Measurements from ENCODE around the gene FHIT. TPM values are rescaled to one million over a fixed set of nuclear protein-coding genes. Genes with fewer than 3 reads are reported as not detected.
"Not testable (repeated sequence)": the region's sequence is repeated elsewhere in the genome, so short reads cannot be mapped to it uniquely, and the experiment has no call there.

FHIT gene
- total RNA-seq, 2 experiments from 2014 or later, result 6.5 to 9.0 TPM

DNA sequence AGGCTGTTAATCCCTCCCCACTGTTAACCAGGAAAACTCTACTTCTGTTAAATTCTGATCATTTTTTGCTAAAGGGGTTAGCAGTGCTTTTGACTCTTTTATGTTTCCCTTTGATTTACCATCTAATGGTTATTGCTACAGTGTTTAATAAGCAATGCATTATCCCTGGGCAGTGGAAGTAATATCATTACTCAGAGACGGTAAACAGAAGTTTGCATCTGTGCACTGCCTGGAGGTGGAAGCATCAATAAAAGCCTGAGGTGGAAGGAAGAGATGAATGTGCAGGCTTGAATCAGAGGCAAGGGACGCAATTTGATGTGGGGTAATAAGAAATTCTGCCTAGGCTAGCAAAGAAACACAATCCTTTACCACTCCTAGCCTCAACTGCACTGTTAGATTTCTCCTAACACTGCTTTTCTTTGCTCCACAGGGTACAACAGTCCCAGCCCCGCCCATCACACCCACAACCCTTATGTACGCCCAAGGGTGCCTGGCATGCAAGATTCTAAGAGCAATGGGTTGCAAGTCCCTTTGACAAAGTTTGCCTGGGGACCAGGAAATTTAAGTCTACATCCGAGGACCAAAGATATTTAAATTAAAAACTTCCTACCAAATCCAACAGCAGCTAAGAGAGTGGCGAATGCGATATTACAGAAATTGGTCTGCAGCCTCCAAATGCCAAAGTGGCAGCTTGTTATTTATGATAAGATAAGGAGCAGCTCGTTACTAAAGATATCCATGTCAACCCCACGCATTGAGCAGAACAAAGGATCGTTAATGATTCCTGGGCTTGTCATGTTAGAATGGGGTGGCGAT lies 261.4 kb downstream of the FHIT start:
- ATAC-seq, result no peak

DNA sequence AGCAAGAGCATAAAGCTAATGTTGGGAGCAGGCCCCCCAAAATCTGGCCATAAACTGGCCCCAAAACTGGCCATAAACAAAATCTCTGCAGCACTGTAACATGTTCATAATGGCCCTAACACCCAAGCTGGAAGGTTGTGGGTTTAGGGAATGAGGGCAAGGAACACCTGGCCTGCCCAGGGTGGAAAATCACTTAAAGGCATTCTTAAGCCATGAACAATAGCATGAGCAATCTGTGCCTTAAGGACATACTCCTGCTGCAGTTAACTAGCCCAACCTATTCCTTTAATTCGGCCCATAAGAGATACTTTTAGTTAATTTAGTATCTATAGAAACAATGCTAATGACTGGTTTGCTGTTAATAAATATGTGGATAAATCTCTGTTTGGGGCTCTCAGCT lies 264.1 kb downstream of the FHIT start:
- CTCF ChIA-PET; H3K27ac Mint-ChIP-seq; ATAC-seq; H3K4me1 Mint-ChIP-seq; H3K27me3 Mint-ChIP-seq; H3K4me3 Mint-ChIP-seq; H3K9me3 Mint-ChIP-seq (ENCODE audit: low read depth); DNase-seq; H3K36me3 Mint-ChIP-seq: not testable (repeated sequence)

More for the DNA sequence above, 261.4 kb downstream of the FHIT start:
- Mint-ChIP-seq H3K4me1 (no peaks in the 10 kb centered on the region), H3K36me3 (no peaks in the 10 kb centered on the region), H3K4me3 (no peak overlapping the region), H3K9me3 (ENCODE audit: low read depth) (peaks cover 8% of the 10 kb centered on the region), H3K27ac (no peak overlapping the region), H3K27me3 (no peaks in the 10 kb centered on the region)
- CTCF ChIA-PET, result no interaction called here
- DNase-seq, result no peak

DNA sequence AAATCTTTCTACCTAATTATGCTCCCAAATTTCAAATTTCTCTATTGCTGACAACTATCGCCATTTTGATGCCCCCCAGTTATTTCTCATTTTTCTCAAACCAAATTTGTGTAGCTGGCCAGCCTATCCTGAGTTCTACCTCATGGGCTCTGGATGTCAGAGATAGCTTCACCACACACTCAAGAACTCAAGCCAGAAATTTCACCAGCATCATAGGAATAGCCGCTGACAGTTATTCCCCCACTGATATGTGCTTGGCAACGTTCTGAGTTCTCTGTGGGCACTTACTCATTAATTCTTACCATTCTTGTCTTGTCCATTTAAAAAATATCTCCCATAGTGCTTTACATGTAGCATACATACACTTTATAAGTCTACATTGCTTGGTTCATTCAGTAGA lies 264.7 kb downstream of the FHIT start:
- Mint-ChIP-seq H3K27me3 (no peaks in the 10 kb centered on the region), H3K4me1 (no peaks in the 10 kb centered on the region), H3K4me3 (no peak overlapping the region), H3K27ac (no peak overlapping the region), H3K36me3 (no peaks in the 10 kb centered on the region), H3K9me3 (ENCODE audit: low read depth) (peaks cover 6% of the 10 kb centered on the region)
- DNase-seq (no peak), ATAC-seq (no peak)
- CTCF ChIA-PET, result no interaction called here

DNA sequence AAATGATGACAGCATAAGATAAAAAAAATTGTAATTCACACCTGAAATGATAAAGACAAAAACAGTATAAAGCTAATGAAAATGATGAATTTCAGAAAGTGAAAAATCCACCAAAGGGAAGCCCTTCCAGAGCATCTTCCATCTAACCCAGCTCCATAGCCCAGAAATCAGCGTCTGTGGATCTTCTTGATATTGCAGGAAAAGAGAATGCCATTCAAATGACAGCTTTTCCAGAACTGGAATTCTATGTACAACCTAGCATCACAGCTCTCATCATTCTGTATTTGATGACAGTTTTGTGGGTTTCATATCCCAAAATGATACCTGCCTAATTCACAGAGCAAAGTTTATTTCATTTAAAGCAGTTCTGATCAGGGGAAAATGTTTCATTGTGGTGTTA lies 267.3 kb downstream of the FHIT start:
- DNase-seq (no peak), ATAC-seq (no peak)
- no peaks in the 10 kb centered on the region for H3K36me3 Mint-ChIP-seq
- no peak overlapping the region for H3K4me3 Mint-ChIP-seq
- H3K27me3 Mint-ChIP-seq, result no peaks in the 10 kb centered on the region
- CTCF ChIA-PET, result no interaction called here
- no peak overlapping the region for H3K27ac Mint-ChIP-seq
- peaks cover 4% of the 10 kb centered on the region for H3K4me1 Mint-ChIP-seq
- H3K9me3 Mint-ChIP-seq (ENCODE audit: low read depth), result peaks cover 6% of the 10 kb centered on the region

DNA sequence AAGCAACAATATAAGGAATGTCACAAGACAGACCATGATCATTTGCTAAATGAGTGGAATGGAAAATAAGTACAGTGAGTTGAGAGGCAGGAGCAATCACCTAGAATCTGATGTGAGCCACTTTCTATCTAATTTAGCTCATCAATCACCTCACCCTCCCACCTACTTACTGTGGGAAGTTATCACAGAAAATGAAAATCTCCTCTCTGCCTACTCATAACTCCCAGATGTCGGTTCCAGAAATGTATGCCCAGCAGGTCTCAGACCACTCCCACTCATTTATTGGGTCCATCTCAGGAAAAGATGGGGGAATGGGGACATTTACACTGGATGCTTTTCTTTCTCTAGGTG lies 270.9 kb downstream of the FHIT start:
- H3K4me1 Mint-ChIP-seq, result peaks cover 4% of the 10 kb centered on the region
- no peak for ATAC-seq
- CTCF ChIA-PET, result no interaction called here
- peaks cover 4% of the 10 kb centered on the region for H3K9me3 Mint-ChIP-seq (ENCODE audit: low read depth)
- DNase-seq, result no peak
- no peak overlapping the region for H3K4me3 Mint-ChIP-seq
- H3K27ac Mint-ChIP-seq, result no peak overlapping the region
- H3K27me3 Mint-ChIP-seq, result no peaks in the 10 kb centered on the region
- H3K36me3 Mint-ChIP-seq, result no peaks in the 10 kb centered on the region

DNA sequence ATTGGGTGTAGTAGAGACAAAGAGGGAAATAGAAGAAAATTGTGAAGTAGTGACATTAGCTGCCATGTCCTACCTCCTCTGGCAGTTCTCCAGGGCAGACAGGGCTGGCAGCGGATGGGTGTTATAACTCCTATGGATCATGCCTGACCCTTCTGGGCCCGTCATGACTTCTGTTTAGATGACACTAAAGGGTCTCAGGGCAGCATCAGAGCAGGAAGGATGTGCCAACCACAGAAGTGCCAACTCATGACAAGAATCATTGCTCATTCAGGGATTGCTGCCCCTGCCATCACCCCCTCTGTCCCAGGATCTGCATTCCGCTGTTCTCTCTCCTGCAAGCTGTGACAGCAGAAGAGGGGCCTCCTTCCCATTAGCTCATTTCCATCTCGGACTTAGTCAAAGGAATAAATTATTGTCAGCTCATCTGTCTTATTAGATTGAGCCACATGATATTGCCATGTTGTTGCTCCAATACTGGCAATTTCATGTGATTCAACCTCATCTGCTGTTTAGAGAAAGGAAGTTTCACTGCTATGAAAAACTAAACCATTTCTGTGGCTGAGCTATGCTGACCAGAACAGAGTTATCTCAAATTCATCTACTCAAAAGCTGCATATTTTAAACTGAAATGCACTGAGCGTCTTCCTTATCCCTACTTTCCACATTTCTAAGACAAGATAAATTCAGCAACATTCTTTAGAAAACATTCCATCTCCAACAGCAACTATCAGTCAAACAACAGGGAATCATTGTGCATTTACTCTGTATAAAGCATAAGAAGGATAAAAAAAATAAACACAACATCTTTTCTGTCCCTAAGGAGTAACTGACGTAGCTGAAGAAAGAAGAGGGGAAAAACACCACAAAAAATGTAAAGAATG lies 271.6 kb downstream of the FHIT start:
- H3K27ac Mint-ChIP-seq, result no peak overlapping the region
- no peaks in the 10 kb centered on the region for H3K36me3 Mint-ChIP-seq
- CTCF ChIA-PET, result no interaction called here
- peaks cover 4% of the 10 kb centered on the region for H3K9me3 Mint-ChIP-seq (ENCODE audit: low read depth)
- H3K27me3 Mint-ChIP-seq, result no peaks in the 10 kb centered on the region
- H3K4me1 Mint-ChIP-seq, result peaks cover 4% of the 10 kb centered on the region
- DNase-seq (no peak), ATAC-seq (no peak)
- H3K4me3 Mint-ChIP-seq, result no peak overlapping the region

DNA sequence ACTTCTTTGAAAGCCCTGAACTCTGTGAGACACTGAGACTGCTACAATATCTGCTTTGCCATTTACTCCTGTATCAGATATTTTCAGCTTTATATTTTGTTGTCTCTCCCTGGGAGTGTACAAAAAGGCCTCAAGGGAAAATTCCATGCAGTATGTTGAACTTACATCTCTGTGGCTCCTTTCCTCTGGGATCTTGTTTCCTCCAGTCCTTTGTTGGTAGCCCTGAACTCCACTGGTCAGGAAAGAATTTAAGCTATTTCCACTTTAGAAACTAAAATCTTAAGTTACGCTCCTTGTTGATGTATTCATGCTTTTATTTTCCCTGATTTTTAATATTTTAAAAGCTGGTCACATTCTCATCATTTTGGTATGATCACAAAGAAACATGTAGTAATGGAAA lies 277.9 kb downstream of the FHIT start:
- H3K9me3 Mint-ChIP-seq (ENCODE audit: low read depth), result peaks cover 8% of the 10 kb centered on the region
- CTCF ChIA-PET, result no interaction called here
- no peak overlapping the region for H3K4me3 Mint-ChIP-seq
- ATAC-seq (no peak), DNase-seq (no peak)
- no peaks in the 10 kb centered on the region for H3K4me1 Mint-ChIP-seq
- H3K27me3 Mint-ChIP-seq, result no peaks in the 10 kb centered on the region
- peaks cover 1% of the 10 kb centered on the region for H3K36me3 Mint-ChIP-seq
- H3K27ac Mint-ChIP-seq, result no peak overlapping the region

DNA sequence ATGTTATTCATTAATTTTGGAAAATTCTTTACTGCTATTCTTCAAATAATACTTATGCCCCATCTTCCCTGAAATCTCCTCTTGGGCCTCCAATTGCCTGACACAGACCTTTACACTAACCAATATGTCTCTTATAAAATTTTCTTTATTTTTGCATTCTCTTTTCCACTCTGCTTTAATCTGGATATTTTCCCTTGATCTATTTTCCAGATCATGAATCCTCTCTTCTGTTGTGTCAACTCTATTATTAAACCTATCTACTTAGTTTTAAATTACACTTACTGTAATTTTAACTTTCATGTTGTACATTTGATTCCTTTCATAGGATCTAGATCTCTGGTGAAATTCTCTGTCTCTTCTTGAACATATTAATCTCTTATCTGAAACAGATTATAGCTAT lies 278.7 kb downstream of the FHIT start:
- ATAC-seq, result no peak
- H3K9me3 Mint-ChIP-seq (ENCODE audit: low read depth), result peaks cover 8% of the 10 kb centered on the region
- H3K36me3 Mint-ChIP-seq, result peaks cover 1% of the 10 kb centered on the region
- no peak for DNase-seq
- H3K4me3 Mint-ChIP-seq, result no peak overlapping the region
- no peak overlapping the region for H3K27ac Mint-ChIP-seq
- H3K4me1 Mint-ChIP-seq, result no peaks in the 10 kb centered on the region
- CTCF ChIA-PET, result no interaction called here
- no peaks in the 10 kb centered on the region for H3K27me3 Mint-ChIP-seq

DNA sequence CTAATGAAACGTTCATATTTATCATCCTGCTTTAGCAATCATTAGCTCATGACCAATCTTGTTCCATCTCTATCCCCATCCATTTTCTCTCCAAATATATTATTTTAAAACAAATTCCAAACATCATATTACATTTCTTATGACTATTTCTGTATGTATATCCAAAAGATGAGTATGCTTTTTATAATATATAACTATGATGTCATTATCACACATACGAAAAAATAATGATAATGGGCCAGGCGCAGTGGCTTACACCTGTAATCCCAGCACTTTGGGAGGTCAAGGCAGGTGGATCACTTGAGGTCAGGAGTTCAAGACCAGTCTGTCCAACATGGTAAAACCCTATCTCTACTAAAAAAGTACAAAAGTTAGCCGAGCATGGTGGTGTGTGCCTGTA lies 280.4 kb downstream of the FHIT start:
- H3K27ac Mint-ChIP-seq, result no peak overlapping the region
- H3K27me3 Mint-ChIP-seq, result no peaks in the 10 kb centered on the region
- no peak for DNase-seq
- no peak for ATAC-seq
- H3K4me1 Mint-ChIP-seq, result no peaks in the 10 kb centered on the region
- CTCF ChIA-PET, result no interaction called here
- peaks cover 13% of the 10 kb centered on the region for H3K9me3 Mint-ChIP-seq (ENCODE audit: low read depth)
- H3K4me3 Mint-ChIP-seq, result no peak overlapping the region
- peaks cover 1% of the 10 kb centered on the region for H3K36me3 Mint-ChIP-seq

DNA sequence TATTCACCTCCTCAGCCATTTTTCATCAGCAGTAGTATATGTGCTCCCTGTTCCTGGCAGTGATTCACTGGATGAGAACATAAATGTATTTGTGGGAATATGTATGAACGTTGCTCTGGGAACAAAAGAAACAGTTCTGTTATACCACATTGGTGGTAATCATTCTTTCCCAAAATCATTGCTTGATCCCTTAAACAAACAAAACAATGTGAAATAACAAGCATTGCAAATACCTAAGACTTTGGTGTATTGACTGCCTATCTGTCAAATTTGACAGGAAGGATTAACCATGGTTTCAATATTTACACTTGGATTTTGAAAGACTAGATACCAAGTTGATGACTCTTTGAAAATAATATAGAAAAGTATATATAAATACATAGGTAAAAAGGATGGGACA lies 284.1 kb downstream of the FHIT start:
- Mint-ChIP-seq H3K36me3 (no peaks in the 10 kb centered on the region), H3K4me1 (no peaks in the 10 kb centered on the region), H3K9me3 (ENCODE audit: low read depth) (peaks cover 17% of the 10 kb centered on the region), H3K27me3 (no peaks in the 10 kb centered on the region), H3K27ac (no peak overlapping the region), H3K4me3 (no peak overlapping the region)
- ATAC-seq (no peak), DNase-seq (no peak)
- CTCF ChIA-PET, result no interaction called here

DNA sequence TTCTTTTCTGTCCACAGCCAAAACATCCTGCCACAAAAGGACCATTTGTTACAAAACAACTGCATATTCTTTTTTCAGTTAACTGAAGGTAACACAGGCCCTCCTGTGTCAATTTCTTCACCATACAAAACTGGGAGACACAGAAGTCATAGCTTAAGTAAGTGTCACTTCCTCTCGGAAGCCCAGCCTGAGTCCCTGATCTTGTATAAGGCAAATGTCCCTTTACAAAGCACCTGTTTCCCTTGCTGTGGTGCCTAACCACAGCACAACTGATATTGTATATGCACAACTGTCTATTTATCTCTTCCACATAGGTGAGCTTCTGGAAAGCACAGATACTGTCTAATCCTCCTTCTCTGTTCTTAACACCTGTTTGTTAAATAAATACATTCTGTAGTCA lies 293.7 kb downstream of the FHIT start:
- Mint-ChIP-seq H3K9me3 (ENCODE audit: low read depth) (peaks cover 28% of the 10 kb centered on the region), H3K4me1 (no peaks in the 10 kb centered on the region), H3K4me3 (no peak overlapping the region), H3K27me3 (no peaks in the 10 kb centered on the region), H3K36me3 (no peaks in the 10 kb centered on the region), H3K27ac (no peak overlapping the region)
- CTCF ChIA-PET, result no interaction called here
- no peak for DNase-seq
- ATAC-seq, result no peak

DNA sequence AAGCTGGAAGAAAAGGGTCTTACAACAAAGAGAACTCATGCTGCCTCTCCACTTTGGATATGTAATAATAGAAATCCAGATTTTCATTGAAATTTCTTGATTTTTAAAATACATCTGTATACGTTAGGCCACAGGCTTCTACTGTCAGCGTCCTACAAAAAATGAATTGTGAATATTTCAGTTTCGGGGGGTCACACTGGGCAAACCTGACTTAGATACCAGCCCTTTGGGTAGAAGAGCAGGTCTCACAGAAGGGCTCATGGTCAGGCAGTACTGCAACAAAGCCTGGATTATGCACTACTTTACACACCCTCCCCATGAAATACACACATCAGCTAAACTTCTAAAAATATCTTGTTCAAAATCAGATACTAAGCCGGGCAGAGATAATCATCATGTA lies 294.5 kb downstream of the FHIT start:
- CTCF ChIA-PET, result no interaction called here
- Mint-ChIP-seq H3K4me3 (no peak overlapping the region), H3K9me3 (ENCODE audit: low read depth) (peaks cover 27% of the 10 kb centered on the region), H3K36me3 (no peaks in the 10 kb centered on the region), H3K4me1 (no peaks in the 10 kb centered on the region), H3K27ac (no peak overlapping the region), H3K27me3 (no peaks in the 10 kb centered on the region)
- DNase-seq, result no peak
- no peak for ATAC-seq

DNA sequence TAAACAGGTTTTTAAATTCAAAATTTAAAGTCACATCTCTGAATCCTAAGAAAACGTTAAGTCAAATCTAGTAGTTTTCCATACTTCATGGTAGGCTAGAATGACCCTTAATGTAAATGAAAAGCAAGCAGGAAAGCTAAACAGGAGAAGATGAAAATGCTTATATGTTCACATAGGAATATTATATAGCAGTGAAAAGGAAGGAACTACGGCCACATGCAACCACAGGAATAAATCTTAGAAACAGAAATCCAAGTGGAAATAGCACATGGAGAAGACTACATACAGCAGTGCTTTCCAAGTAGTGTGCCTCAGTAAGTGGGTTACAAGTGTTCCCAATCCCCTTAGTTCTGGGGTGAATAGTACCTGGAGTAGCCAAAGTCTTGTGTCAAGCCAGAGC lies 296.2 kb downstream of the FHIT start:
- ATAC-seq (no peak), DNase-seq (no peak)
- H3K36me3 Mint-ChIP-seq, result no peaks in the 10 kb centered on the region
- H3K27ac Mint-ChIP-seq, result no peak overlapping the region
- H3K9me3 Mint-ChIP-seq (ENCODE audit: low read depth), result peaks cover 26% of the 10 kb centered on the region
- CTCF ChIA-PET, result no interaction called here
- no peak overlapping the region for H3K4me3 Mint-ChIP-seq
- no peaks in the 10 kb centered on the region for H3K4me1 Mint-ChIP-seq
- no peaks in the 10 kb centered on the region for H3K27me3 Mint-ChIP-seq

DNA sequence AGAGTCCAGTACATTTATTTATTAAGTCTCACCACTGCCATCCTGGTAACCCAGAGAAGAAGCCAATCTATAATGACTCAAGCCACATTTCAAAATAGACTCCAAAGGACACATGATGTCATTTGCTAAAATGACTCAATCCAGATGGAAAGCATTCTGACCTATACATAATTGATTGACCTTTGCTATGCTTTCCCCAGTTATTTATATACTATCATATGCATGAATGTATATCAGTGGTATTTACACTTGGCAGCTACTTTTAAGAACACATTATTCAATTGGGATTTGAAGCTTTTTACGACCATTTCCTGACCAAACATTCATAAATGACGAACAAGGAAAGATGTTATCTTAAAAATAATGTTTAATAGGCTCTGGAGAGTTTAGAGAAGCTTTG lies 297.2 kb downstream of the FHIT start:
- Mint-ChIP-seq H3K9me3 (ENCODE audit: low read depth) (peaks cover 23% of the 10 kb centered on the region), H3K36me3 (no peaks in the 10 kb centered on the region), H3K27ac (no peak overlapping the region), H3K27me3 (no peaks in the 10 kb centered on the region), H3K4me3 (no peak overlapping the region), H3K4me1 (no peaks in the 10 kb centered on the region)
- ATAC-seq (no peak), DNase-seq (no peak)
- CTCF ChIA-PET, result no interaction called here
